ENCODE measurements around the gene ASIC5. TPM values are rescaled to one million over a fixed set of nuclear protein-coding genes. Genes with fewer than 3 reads are reported as not detected.

The ASIC5 gene
- total RNA-seq (2021; ENCODE audit: unreplicated experiment) = not detected
- polyA plus RNA-seq (2012; ENCODE audit: insufficient read length) = not detected
- not detected for Bru-seq, nascent RNA
- BruChase-seq, experiment 1, labeled RNA remaining after a 2-hour chase = percentile 3 among the genes with signal in this experiment
- not detected for BruChase-seq, experiment 2, labeled RNA remaining after a 6-hour chase
- long read RNA-seq = 0 reads

- ChIA-PET POLR2A (no interaction called here), CTCF (no interaction called here)
- Histone ChIP-seq H3K27me3 (ENCODE audit: control insufficient read depth, insufficient read depth, low read length) (no peaks in the 10 kb centered on the region), H3K4me3 (ENCODE audit: low read depth in 2 of 2, low read length in 2 of 2) (no peak within 1 kb of the TSS), H3K27ac (ENCODE audit: low read length) (no peak within 1 kb of the TSS), H3K36me3 (ENCODE audit: control insufficient read depth, insufficient read depth, low read length) (no peaks in the 10 kb centered on the region), H3K4me1 (ENCODE audit: control insufficient read depth, insufficient read depth, low read length) (no peaks in the 10 kb centered on the region), H3K9me3 (ENCODE audit: control insufficient read depth, insufficient read depth, low read depth, low read length) (no peaks in the 10 kb centered on the region)
- DNase-seq (ENCODE audit: low read depth, low spot score) (no peak), ATAC-seq (no peak)
- intact Hi-C loops (cut with micrococcal nuclease; ENCODE audit: unreplicated experiment) (no loop called here), in situ Hi-C loops (cut with HindIII; ENCODE audit: low pct_unique_long_range_greater_than_20kb, low sequenced_read_pairs) (no loop called here)
- TF ChIP-seq, protein P1, sequence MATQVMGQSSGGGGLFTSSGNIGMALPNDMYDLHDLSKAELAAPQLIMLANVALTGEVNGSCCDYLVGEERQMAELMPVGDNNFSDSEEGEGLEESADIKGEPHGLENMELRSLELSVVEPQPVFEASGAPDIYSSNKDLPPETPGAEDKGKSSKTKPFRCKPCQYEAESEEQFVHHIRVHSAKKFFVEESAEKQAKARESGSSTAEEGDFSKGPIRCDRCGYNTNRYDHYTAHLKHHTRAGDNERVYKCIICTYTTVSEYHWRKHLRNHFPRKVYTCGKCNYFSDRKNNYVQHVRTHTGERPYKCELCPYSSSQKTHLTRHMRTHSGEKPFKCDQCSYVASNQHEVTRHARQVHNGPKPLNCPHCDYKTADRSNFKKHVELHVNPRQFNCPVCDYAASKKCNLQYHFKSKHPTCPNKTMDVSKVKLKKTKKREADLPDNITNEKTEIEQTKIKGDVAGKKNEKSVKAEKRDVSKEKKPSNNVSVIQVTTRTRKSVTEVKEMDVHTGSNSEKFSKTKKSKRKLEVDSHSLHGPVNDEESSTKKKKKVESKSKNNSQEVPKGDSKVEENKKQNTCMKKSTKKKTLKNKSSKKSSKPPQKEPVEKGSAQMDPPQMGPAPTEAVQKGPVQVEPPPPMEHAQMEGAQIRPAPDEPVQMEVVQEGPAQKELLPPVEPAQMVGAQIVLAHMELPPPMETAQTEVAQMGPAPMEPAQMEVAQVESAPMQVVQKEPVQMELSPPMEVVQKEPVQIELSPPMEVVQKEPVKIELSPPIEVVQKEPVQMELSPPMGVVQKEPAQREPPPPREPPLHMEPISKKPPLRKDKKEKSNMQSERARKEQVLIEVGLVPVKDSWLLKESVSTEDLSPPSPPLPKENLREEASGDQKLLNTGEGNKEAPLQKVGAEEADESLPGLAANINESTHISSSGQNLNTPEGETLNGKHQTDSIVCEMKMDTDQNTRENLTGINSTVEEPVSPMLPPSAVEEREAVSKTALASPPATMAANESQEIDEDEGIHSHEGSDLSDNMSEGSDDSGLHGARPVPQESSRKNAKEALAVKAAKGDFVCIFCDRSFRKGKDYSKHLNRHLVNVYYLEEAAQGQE (IDR thresholded peaks at IDR 0.05; ENCODE audit: insufficient read depth in 1 of 2, low read depth in 2 of 2, low read length in 1 of 2) = no peak
- TF ChIP-seq CTCF (IDR thresholded peaks at IDR 0.05) (no peak), POLR2AphosphoS5 (IDR thresholded peaks at IDR 0.05; ENCODE audit: low read depth, low read length) (no peak), TCF7L2 (IDR thresholded peaks at IDR 0.05; ENCODE audit: low read depth, low read length) (no peak)
- no TSS peak for BruUV-seq (replicated peaks)
Measured at GRCh38 chr4:155866177-155866576, at the start of gene ASIC5. Gene ASIC5, minus strand, starts transcription at chr4:155866277. Its CDS starts 51 bp downstream, at chr4:155866226.

GRCh38 chr4:155914782-155915181, 48.7 kb upstream of the ASIC5 start:
- Histone ChIP-seq H3K36me3 (ENCODE audit: control insufficient read depth, insufficient read depth, low read length) (no peaks in the 10 kb centered on the region), H3K4me3 (ENCODE audit: low read depth in 2 of 2, low read length in 2 of 2) (no peak overlapping the region), H3K27me3 (ENCODE audit: control insufficient read depth, insufficient read depth, low read length) (no peaks in the 10 kb centered on the region), H3K27ac (ENCODE audit: low read length) (no peak overlapping the region), H3K4me1 (ENCODE audit: control insufficient read depth, insufficient read depth, low read length) (no peaks in the 10 kb centered on the region), H3K9me3 (ENCODE audit: control insufficient read depth, insufficient read depth, low read depth, low read length) (no peaks in the 10 kb centered on the region)
- ATAC-seq (no peak), DNase-seq (ENCODE audit: low read depth, low spot score) (no peak)
- POLR2A ChIA-PET = no interaction called here
- intact Hi-C loops (cut with micrococcal nuclease; ENCODE audit: unreplicated experiment) = no loop called here
- TF ChIP-seq, protein P1 (IDR thresholded peaks at IDR 0.05; ENCODE audit: insufficient read depth in 1 of 2, low read depth in 2 of 2, low read length in 1 of 2) = no peak
- TF ChIP-seq POLR2AphosphoS5 (IDR thresholded peaks at IDR 0.05; ENCODE audit: low read depth, low read length) = no peak
- TF ChIP-seq SIN3A (IDR thresholded peaks at IDR 0.05; ENCODE audit: borderline replicate concordance, insufficient read depth, low read depth, low read length) = no peak
- no peak for TF ChIP-seq CTCF (IDR thresholded peaks at IDR 0.05)
- TF ChIP-seq TCF7L2 (IDR thresholded peaks at IDR 0.05; ENCODE audit: low read depth, low read length) = no peak
- CTCF ChIA-PET = no interaction called here
- no TSS peak for BruUV-seq (replicated peaks)
- in situ Hi-C loops (cut with HindIII; ENCODE audit: low pct_unique_long_range_greater_than_20kb, low sequenced_read_pairs) = no loop called here
